CD4-positive, alpha-beta T cell treated with Interleukin-12 subunit alpha and Interleukin-12 subunit beta, for 1 hour (primary cell): Measurements from ENCODE around the gene CGB2.
"Not testable (repeated sequence)": the region's sequence is repeated elsewhere in the genome, so short reads cannot be mapped to it uniquely, and the experiment has no call there.

Source experiments
- DNase-seq: peaks from one replicate; pipeline ENCODE4 v3.0.0-alpha.2; 2020

The CGB2 gene

GRCh38 chr19:49011194-49011593 lies 20.5 kb upstream of the CGB2 start:
- DNase-seq = no peak

DNA sequence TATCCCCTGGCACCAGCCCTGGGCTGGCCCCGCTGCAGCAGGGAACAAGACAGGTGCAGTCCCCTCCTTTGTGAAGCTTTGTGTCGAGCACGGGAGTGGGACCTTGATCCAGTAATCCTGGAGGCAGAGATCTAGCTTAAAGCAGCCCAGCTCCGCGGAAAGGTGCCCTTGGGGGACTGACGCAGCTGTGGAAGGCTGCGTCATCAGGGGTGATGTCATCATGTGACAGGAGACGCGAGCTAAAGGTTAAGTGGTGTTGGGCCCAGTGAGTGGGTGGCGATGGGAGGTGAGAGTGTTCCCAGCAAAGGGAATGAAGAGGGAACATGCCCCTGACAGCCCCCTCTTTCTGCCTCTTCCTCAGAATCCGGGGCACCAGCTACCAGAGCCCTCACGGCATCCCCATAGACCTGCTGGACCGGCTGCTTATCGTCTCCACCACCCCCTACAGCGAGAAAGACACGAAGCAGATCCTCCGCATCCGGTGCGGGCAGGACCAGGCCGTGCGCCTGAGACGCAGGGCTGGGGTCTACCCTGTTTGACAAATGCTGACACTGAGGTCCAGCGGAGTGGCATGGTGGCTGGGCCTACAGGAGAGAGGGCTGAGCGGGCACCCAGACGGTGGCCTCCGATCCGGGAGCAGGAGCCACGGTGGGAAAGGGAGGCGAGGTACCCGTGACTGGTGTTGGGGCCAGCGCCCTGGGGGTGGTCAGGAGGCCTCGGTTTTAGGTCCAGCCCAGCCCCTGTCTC lies 17.4 kb upstream of the CGB2 start:
- DNase-seq = no peak

- DNase-seq = no peak
Observed at GRCh38 chr19:49014870-49015255, 16.8 kb upstream of the CGB2 start.

DNA sequence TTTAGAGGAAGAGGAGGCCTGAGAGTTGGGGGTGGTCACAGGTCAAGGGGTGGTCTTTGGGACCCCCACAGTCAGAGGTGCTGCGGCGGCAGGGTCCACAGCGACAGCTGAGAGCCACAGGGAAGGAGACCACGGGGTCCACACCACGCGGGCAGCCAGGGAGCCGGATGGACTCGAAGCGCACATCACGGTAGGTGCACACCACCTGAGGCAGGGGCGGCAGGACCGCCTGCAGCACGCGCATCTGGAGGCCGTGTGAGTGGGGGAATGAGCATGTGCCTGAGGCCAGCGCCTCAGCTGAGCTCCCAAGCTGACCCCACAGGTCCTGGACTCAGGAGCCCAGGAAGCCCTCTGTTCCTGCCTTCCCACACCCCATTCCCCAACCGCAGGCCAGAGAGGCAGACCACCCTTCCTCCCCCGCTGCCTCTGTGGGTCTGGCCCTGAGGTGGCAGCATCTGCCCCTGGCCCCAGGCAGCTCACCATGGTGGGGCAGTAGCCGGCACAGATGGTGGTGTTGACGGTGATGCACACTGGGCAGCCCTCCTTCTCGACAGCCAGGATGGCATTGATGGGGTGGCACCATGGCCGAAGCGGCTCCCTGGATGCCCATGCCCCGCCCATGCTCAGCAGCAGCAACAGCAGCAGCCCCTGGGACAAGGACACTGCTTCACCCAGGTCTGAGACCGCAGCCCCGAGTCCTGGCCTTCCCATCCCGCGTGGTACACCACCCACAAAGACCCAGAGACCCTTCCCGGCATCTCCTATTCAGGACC lies 15.4 kb upstream of the CGB2 start:
- no peak for DNase-seq

DNA sequence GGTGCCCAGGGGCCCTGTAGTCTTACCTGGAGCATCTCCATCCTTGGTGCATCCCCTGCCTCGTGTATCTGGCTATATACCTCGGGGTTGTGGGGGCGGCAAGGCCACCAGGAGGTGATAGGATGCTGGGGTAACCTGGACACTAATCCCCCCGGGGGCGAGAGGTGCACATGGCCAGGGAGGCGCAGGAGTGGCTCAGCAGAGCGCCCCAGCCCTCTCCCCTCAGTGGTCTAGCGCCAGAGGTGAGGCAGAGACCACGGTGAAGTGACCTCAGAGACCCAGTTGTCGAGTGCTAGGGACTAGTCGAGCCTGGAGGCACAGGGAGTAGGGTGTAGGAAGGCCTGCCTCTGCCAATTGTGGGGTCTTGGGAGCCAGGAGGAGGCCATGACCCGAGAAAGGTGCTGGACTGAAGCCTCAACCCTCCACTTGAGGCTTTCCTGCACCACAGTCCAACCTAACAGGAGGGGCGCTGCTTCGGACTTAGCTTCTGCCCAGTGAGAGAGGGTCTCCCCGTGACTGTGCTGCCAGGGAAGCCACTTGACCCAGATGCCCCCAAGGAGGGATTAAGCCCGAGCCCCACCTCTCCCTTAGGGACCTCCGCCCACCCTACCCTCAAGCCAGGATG lies 14.5 kb upstream of the CGB2 start, which contains the start of gene LHB:
LHB (minus strand) TSS at position 51 of the 625 bp plus-strand sequence; CDS start at position 41, 10 bp downstream.
- no peak for DNase-seq

- DNase-seq = peak; percentile 72
Observed at GRCh38 chr19:49017666-49018351, 13.9 kb upstream of the CGB2 start.

DNA sequence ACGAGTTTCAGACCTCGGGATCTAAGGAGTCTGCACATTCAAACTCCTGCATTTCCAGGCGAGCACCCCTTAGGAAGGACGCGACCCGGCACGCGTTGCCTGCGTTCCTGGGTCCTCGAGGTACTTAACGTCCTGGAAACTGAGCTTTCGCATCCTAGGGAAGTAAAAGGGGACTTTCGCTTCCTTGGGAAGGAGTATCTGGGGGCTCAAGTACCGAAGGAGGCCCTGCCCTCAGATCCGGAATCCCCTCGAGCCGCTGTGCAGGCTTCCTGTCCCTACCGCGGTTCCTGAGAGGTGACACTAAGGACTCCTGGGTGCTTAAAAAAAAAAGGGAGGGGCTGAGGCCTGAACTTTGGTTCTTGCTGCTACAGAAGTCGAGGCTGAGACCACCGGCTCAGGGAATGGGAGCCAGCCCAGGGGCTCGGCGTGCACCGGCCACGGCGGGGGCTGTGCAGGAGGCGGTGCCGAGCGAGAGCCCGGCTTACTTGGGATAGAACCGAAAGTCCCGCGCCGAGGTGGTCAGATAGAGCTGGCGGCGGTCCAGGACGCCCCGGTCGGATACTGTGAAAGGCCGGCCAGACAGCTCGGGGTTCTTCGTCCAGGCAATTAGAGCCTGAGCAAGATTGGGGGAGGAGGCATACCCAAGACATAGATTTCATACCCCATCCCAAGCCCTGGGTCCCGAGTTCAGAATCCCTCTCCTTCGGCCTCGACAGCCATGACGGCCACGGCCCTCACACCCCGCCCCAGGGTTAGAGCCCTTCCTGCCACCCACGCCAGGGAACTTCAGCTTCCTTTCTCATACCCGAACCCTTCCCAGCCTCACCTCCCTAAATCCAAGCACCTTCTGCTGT lies 13.1 kb upstream of the CGB2 start:
- DNase-seq = peak; percentile 29

DNA sequence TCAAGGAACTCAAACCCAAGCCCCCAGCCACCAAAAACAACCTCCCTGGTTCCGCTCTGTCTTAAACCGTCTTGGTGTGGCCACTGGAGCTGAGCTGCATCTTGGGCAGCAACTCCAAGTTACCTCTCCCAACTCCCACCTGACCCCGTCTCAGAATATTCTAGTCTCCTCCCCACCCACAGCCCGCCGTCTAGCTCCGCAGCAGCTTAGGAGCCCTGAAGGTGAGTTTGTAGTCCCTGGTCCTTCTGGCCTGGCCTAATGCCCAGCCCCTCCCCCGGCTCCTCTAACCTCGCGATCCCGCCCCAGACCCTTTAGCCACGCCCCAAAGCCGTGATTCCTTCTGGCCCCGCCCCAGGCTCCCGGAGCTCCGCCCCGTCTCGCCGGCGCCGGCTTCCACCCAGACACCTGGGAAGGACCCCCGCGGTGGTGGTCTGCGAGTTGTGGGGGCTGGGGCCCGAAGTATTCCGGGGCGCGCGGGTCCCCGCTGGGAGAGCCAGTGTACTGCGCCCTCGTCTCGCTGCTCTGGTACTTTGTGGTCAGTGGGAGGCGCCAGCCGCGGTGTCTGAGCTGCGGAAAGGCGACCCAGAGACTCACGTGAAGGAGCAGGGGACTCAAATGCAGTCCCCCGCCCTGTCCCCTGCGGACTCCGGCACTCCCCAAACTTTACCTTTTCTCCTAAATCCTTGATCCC lies 12.3 kb upstream of the CGB2 start:
- peak; percentile 70 for DNase-seq

- DNase-seq = no peak
Observed at GRCh38 chr19:49020342-49020741, 11.3 kb upstream of the CGB2 start.

DNA sequence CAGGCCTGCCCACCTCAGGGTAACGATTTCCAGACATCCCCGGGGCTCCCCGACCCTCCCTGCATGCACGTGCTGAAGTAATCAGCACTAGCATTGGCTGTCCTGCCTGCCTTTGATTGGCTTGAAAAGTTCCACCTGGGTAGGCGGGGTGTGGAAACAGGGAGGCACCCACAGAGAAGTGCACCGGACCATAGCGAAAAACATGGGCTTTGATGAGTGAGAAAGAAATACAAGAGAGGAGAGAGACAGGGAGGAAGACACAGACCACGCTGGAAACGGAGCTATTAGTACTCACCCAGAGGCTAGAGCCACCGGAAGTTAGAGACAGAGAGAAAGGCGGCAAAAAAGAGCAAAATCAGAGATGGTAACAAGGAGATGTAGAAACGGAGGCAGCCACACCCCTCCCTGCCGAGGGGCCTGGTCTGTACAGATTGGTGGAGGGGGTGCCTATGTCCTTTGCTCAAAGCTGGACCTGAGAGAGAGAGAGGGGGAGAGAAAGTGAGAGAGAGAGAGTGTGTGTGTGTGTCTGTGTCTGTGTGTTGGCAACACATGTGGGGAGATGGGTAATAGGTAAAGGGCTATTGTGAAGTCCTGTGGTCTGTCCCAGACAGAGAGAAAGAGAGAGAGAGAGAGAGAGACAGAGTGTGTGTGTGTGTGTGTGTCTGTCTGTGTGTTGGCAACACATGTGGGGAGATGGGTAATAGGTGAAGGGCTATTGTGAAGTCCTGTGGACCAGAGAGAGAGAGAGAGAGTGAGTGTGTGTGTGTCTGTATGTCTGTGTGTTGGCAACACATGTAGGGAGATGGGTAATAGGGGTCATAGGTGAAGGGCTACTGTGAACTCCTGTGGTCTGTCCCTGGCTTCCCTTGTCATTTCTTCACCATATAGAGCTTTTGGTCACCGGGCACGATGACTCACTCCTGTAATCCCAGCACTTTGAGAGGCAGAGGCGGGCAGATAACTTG lies 10.5 kb upstream of the CGB2 start:
- no peak for DNase-seq

DNA sequence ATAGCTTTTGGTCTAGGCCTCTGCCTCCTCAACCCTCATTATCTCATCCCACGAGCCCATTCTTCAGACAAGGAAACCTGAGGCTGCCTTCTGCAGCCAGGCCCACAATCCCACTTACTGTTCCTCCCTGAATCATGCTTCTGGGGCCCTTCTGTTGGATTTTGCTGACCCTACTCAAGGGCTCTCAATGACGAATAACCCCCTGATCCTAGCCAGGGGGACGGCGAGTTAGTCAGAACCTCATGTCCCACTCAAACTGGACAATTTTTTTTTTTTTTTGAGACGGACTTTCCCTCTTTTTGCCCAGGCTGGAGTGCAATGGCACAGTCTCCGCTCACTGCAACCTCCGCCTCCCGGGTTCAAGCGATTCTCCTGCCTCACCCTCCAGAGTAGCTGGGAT lies 9.6 kb upstream of the CGB2 start:
- DNase-seq = no peak

GRCh38 chr19:49024233-49024632 lies 7.5 kb upstream of the CGB2 start, which contains the start of gene CGB3:
Gene CGB3, minus strand, starts transcription at chr19:49024333. Its CDS starts 362 bp downstream, at chr19:49023971.
- not testable (repeated sequence) for DNase-seq

GRCh38 chr19:49025088-49025487 lies 6.6 kb upstream of the CGB2 start:
- not testable (repeated sequence) for DNase-seq

DNA sequence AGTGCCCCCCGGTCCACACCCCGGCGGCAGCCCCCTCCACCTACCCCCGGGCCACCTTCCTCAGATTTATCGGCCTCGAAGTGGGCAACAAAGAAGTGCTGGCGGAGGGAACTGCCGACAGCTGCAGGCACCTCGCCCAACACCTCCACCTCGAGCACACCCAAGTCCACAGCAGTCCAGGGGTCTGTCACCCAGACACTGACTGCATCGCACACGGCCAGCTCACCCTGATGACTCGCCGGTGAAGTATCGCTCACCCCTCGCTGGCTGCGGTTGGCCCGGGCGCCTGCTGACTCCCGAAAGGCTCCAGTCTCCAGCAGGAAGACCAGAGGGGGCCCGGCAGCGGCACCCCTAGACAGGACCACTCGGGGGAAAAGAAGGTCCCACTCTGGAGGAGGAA lies 6.1 kb upstream of the CGB2 start:
- not testable (repeated sequence) for DNase-seq

DNA sequence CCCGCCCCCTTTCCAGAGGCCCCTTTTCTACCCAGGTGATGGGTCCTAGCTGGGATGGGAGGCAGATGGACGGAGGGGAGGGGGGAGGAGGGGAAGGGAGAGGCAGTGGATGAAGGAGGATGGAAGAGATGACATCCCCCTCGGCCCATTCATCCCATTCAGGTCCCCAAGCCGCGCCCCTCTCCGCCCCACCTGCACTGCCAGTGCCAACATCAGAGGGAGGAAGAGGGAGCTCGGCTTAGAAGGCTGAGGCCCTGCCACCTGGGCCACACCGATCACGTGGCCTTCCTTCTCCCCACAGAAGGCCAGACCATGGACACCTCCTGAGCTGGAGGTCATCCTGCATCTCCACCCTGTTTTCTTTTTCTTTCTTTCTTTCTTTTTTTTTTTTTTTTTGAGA lies 3.0 kb upstream of the CGB2 start:
- not testable (repeated sequence) for DNase-seq

DNA sequence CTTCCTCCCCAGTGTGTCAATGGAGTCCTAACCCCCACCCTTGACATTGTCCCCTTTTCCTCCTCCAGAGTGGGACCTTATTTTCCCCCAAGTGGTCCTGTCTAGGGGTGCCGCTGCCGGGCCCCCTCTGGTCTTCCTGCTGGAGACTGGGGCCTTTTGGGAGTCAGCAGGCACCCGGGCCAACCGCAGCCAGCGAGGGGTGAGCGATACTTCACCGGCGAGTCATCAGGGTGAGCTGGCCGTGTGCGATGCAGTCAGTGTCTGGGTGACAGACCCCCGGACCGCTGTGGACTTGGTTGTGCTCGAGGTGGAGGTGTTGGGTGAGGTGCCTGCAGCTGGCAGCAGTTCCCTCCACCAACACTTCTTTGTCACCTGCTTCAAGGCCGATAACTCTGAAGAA lies 1.9 kb upstream of the CGB2 start:
- DNase-seq = not testable (repeated sequence)

DNA sequence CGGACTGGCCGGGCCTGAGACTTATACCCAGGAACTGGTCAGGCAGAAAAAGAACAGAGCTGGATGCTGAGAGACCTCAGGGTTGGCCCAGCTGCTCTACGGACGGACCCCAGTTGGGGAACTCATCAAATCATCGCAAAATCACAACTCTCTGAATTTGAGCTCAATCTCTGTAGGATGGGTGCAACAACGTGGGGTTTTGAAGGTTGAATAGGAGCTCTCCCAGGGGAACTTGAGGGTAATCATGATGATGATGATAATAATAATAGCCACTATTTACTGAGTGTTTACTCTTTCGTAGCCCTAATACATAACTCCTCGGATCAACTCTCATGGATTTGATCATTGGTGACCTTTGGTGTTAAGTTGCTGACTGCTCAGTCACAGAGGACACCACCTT lies 1.4 kb upstream of the CGB2 start:
- DNase-seq = not testable (repeated sequence)

DNA sequence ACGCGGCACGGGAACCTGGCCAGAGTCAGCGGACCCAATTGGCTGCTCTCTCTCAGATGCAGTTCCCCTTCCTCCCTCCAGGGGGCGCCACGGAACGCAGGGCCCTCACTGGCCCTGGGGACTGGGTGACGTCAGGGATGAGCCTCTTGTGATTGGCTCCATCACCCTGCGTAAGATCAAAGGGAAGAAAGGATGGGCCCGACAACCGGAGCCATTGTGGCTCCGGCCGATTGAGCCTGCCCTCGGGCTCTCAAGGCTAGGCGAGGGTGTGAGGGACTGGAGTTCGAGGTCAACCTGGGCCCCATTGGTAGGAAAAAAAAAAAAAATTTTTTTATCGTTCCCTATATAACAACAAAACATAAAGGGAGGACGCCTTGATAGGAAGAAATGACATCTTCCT lies 5.1 kb downstream of the CGB2 start, which contains the start of gene CGB1:
CGB1 (minus strand) TSS at position 81 of the 400 bp plus-strand sequence. CDS start 184 bp downstream, outside the sequence.
- not testable (repeated sequence) for DNase-seq

DNA sequence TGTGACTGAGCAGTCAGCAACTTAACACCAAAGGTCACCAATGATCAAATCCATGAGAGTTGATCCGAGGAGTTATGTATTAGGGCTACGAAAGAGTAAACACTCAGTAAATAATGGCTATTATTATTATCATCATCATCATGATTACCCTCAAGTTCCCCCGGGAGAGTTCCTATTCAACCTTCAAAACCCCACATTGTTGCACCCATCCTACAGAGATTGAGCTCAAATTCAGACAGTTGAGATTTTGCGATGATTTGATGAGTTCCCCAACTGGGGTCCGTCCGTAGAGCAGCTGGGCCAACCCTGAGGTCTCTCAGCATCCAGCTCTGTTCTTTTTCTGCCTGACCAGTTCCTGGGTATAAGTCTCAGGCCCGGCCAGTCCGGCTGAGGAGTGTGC lies 6.4 kb downstream of the CGB2 start:
- not testable (repeated sequence) for DNase-seq
